ENCODE data around the gene HMCN1.

Gene HMCN1

GRCh38 chr1:185972096-185972850 is 238.1 kb downstream of the HMCN1 start:
- DNase-seq, result no peak

- no peak for DNase-seq
These were observed 239.5 kb downstream of the HMCN1 start for GRCh38 chr1:185973645-185974044.

DNA sequence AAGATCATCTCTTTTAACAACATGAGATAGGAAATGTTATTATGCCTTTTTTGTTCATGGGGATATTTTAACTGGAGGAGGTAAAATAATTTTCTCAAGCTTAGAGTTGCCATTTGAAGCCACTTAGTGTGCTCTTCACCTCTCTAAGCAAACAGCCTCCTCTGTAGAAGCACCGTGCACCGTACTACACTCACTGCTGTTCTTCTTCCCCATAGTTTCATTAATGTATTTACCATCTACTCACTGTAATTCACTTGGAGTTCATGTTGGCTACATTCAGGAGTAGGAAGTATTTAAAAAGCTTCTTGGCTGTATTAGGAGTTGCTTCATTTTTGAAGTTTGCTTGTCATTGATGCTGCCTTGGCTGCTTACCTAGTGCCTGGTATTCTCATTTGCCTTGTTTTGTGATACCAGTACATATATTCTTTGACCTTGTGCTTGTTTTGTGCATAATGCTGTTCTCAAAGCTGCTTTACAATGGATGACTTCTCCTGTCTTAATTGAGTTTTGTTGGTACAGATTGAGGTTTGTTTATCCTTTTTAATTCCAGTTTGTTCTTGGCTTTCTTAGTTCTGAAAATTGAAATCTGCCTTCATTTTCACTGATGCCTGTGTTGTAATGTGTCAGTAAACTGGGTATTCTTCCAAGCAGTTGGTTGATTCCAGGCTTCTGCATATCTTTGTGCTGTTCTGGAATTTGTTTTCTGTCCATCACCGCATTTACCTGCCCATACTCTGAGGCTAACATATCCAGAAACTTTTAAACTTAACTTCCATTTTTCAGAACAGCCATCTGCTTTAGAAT is 240.4 kb downstream of the HMCN1 start:
- no peak for DNase-seq

- DNase-seq, result no peak
These were observed 246.7 kb downstream of the HMCN1 start for GRCh38 chr1:185980891-185981290.

GRCh38 chr1:185984113-185984836 is 250.1 kb downstream of the HMCN1 start:
- DNase-seq, result no peak

- no peak for DNase-seq
These were observed 253.6 kb downstream of the HMCN1 start for GRCh38 chr1:185987611-185988321.

- DNase-seq, result no peak
These were observed 256.4 kb downstream of the HMCN1 start for GRCh38 chr1:185990565-185990964.

DNA sequence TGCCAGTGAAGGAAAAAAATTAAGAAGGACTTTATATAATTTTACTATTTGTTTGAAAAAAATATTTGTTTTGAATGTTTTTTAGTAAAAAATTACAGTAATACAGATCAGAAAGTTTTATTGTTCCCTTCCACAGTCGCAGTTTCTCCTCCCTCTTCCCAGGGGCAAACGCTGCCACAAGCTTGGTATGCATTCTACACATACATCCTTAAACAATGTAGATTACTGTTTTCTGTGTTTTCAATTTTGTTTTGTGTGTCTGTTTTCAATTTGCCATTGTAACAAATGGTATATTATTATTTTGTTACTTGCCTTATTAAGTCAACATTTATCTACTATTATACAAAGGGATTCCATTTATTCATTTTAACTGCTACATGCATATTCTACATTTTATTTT is 257.1 kb downstream of the HMCN1 start:
- DNase-seq, result no peak

DNA sequence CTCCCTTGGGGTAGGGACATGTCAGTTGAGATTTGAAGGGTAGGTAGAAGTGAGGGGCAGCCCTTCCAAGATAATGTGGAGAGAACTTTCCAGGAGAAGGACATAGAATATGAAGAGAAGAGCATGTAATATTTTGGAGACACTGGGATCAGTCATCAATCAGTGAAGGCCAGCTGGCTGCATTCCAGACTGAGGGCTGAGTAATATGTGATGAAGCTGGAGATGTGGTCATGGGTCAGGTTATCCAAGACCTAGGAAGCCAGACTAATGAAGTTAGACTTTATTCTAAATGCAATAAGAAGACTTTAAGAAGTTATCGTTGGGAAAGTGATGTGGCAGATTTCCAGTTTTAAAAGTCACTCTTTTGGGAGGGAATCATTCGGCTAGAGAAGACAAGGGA is 262.0 kb downstream of the HMCN1 start:
- DNase-seq, result no peak

DNA sequence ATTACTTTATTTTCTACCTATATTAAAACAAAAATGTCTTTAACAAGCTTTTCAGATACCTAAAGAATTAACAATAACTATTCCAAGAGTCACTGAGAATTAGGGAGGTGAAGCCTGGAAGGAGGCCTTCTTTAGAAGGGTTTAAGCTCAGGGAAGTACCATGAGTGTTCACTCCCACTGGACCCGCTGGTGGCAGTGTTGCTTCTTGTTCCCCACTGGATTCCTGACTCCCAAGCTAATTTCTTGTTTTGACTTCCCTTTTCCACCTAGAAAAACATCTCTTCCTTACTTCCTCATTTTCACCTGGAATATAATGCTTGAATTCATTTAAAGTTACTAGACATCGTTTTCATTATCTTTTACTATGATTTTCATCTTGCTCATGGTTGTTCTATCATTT is 264.2 kb downstream of the HMCN1 start:
- no peak for DNase-seq

- no peak for DNase-seq
These were observed 268.2 kb downstream of the HMCN1 start for GRCh38 chr1:186002406-186002805.

- no peak for DNase-seq
These were observed 275.0 kb downstream of the HMCN1 start for GRCh38 chr1:186009039-186009737.

- DNase-seq, result no peak
These were observed 280.3 kb downstream of the HMCN1 start for GRCh38 chr1:186014370-186015037.

GRCh38 chr1:186016856-186017255 is 282.7 kb downstream of the HMCN1 start:
- no peak for DNase-seq

DNA sequence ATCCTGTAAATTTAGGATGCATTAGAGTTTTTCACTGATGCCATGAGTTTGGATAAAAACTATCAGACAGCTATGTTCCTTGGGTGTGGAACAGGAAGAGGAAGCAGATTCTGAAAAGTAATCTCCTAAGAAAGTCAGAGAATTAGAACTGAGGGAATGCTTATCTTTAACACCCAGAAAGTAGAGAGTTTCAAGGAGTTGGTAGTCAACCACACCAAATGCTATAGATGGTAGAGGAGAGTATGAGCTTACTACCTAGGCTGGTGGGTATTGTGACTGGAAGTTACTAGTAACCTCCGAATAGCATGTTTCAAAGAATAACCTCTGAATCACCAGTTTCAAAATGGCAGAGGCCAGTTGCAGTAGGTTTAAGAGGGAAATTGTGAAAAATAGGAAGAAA is 288.0 kb downstream of the HMCN1 start:
- DNase-seq, result no peak

DNA sequence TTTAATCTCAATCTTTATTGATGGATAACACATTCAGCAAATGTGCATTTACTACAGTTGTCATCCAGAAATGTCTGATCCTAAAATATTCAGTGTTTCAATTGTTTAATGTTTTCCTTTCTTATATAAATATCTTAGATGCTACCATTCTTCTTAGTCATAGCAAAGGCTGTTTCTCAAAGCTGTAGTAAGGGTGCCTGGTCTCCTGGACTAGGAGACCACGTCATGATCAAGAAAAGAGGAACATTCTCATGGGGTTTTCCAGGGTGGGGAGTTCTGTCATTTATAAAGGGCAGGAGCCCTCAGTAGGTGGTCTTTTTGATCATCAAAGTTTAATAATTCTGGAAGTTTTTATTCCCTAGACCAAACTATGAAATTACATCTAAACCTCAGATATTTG is 292.8 kb downstream of the HMCN1 start:
- no peak for DNase-seq

GRCh38 chr1:186027621-186028020 is 293.4 kb downstream of the HMCN1 start:
- DNase-seq, result no peak

DNA sequence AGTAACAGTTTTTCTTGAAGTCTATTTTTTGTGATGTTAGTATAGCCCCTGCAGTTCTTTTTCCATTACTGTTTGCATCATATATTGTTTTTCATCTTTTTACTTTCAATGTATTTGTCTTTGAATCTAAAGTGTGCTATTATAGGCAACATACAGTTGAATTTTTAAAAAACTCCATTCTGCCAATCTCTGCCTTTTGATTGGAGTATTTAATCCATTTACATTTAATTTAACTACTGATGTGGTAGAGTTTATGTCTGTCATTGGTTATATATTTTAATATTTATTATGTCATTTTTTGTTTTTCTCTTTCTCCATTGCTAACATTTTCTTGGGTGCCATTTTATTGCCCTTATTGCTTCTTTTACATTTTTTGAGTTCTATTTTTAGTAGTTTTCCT is 296.3 kb downstream of the HMCN1 start:
- no peak for DNase-seq

GRCh38 chr1:186033847-186034271 is 299.7 kb downstream of the HMCN1 start:
- no peak for DNase-seq

GRCh38 chr1:186042230-186042629 is 308.0 kb downstream of the HMCN1 start:
- no peak for DNase-seq

DNA sequence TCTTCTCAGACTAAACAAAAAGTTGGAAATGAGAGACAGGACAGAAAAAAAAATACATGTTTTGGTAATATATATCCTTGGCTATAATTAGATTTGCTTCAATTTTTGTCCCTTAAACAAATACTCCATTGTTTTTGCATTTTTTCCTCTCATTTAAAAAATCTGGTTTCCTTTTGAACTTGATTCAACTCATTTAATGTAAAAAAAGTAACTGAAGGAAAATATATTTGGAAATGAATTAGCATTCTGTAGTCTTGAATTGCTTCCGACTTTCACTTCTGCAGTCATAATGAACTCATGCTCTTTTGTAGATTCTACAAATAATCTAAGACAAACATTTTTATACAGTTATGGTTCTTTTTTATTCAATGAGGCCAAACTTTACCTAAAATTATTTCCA is 309.1 kb downstream of the HMCN1 start:
- no peak for DNase-seq
